A549 (cell line): ENCODE data around the gene MRPL22.
"Not testable (repeated sequence)": the region's sequence is repeated elsewhere in the genome, so short reads cannot be mapped to it uniquely, and the experiment has no call there.

Experiments used
- CBX8 ChIP-seq: fragments of 200-600 bp; sonication (generic); IDR thresholded peaks from 2 replicates; pipeline ENCODE4 v1.6.1; 2016
- CHD2 ChIP-seq: fragments of 150-350 bp; IDR thresholded peaks from 2 replicates; pipeline ENCODE4 v1.6.1; 2014; ENCODE audit warnings: low read length; ENCODE audit not compliant: partially characterized antibody
- EP300 ChIP-seq, 2 experiments: fragments of >200 bp; sonication (Bioruptor Twin); formaldehyde crosslinking; IDR thresholded peaks; 2 replicates in 1 of 2; 3 replicates in 1 of 2; pipeline ENCODE4 v1.6.1; 2016 to 2017
- MAFK ChIP-seq: fragments of 450-650 bp; IDR thresholded peaks from 2 replicates; pipeline ENCODE4 v1.6.1; 2014; ENCODE audit not compliant: partially characterized antibody
- NR3C1 ChIP-seq: fragments of >200 bp; sonication (Bioruptor Twin); formaldehyde crosslinking; IDR thresholded peaks from 3 replicates; pipeline ENCODE4 v1.6.1; 2017
- POLR2A ChIP-seq: IDR thresholded peaks from 2 replicates; pipeline ENCODE4 v1.6.1; 2012; ENCODE audit warnings: mild to moderate bottlenecking, low read length
- RAD21 ChIP-seq, 2 experiments: fragments of >200 bp in 1 of 2; sonication (Bioruptor Twin) in 1 of 2; formaldehyde crosslinking in 1 of 2; IDR thresholded peaks in 1 of 2; conservative IDR thresholded peaks in 1 of 2; 2 replicates in 1 of 2; 3 replicates in 1 of 2; pipeline ENCODE4 v1.6.1; 2012 to 2018; ENCODE audit warnings: inconsistent platforms in 1 of 2
- SMC3 ChIP-seq: fragments of >200 bp; sonication (Bioruptor Twin); formaldehyde crosslinking; IDR thresholded peaks from 3 replicates; pipeline ENCODE4 v1.6.1; 2018; ENCODE audit warnings: inconsistent platforms
- SREBF2 ChIP-seq: fragments of 450-650 bp; IDR thresholded peaks from 2 replicates; pipeline ENCODE4 v1.6.1; 2014; ENCODE audit warnings: mild to moderate bottlenecking, moderate library complexity
- TF ChIP-seq, protein P1 (sequence below): fragments of 450-650 bp; IDR thresholded peaks from 2 replicates; pipeline ENCODE4 v1.6.1; 2014; ENCODE audit warnings: antibody characterized with exemption
- TF ChIP-seq, protein P2 (sequence below): fragments of >200 bp; sonication (Bioruptor Twin); formaldehyde crosslinking; IDR thresholded peaks from 3 replicates; pipeline ENCODE4 v1.5.1; 2016
- TF ChIP-seq, protein P3 (sequence below): fragments of >200 bp; sonication (Bioruptor Twin); formaldehyde crosslinking; IDR thresholded peaks from 3 replicates; pipeline ENCODE4 v1.6.1; 2016
- TF ChIP-seq, protein P4 (sequence below): IDR thresholded peaks from 2 replicates; pipeline ENCODE4 v1.6.1; 2012

DNA sequence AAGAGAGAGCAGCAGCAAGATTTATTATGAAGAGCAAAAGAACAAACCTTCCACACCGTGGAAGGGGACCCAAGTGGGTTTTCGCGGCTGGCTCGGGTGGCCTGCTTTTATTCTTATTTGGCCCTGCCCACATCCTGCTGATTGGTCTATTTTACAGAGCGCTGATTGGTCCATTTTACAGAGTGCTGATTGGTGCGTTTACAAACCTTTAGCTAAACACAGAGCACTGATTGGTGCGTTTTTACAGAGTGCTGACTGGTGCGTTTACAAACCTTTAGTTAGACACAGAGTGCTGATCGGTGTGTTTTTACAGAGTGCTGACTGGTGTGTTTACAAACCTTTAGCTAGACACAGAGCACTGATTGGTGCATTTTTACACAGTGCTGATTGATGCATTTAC, 35.2 kb downstream of the MRPL22 start:
- TF ChIP-seq CHD2; POLR2A; RAD21 (conservative IDR thresholded peaks at IDR 0.05 in 1 of 2, IDR thresholded peaks at IDR 0.05 in 1 of 2); CBX8; SMC3; NR3C1; SREBF2; EP300 (IDR thresholded peaks at IDR 0.05): not testable (repeated sequence)
- TF ChIP-seq, protein P1, sequence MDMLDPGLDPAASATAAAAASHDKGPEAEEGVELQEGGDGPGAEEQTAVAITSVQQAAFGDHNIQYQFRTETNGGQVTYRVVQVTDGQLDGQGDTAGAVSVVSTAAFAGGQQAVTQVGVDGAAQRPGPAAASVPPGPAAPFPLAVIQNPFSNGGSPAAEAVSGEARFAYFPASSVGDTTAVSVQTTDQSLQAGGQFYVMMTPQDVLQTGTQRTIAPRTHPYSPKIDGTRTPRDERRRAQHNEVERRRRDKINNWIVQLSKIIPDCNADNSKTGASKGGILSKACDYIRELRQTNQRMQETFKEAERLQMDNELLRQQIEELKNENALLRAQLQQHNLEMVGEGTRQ = not testable (repeated sequence)
- TF ChIP-seq, protein P2, sequence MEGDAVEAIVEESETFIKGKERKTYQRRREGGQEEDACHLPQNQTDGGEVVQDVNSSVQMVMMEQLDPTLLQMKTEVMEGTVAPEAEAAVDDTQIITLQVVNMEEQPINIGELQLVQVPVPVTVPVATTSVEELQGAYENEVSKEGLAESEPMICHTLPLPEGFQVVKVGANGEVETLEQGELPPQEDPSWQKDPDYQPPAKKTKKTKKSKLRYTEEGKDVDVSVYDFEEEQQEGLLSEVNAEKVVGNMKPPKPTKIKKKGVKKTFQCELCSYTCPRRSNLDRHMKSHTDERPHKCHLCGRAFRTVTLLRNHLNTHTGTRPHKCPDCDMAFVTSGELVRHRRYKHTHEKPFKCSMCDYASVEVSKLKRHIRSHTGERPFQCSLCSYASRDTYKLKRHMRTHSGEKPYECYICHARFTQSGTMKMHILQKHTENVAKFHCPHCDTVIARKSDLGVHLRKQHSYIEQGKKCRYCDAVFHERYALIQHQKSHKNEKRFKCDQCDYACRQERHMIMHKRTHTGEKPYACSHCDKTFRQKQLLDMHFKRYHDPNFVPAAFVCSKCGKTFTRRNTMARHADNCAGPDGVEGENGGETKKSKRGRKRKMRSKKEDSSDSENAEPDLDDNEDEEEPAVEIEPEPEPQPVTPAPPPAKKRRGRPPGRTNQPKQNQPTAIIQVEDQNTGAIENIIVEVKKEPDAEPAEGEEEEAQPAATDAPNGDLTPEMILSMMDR = not testable (repeated sequence)
- TF ChIP-seq, protein P3, sequence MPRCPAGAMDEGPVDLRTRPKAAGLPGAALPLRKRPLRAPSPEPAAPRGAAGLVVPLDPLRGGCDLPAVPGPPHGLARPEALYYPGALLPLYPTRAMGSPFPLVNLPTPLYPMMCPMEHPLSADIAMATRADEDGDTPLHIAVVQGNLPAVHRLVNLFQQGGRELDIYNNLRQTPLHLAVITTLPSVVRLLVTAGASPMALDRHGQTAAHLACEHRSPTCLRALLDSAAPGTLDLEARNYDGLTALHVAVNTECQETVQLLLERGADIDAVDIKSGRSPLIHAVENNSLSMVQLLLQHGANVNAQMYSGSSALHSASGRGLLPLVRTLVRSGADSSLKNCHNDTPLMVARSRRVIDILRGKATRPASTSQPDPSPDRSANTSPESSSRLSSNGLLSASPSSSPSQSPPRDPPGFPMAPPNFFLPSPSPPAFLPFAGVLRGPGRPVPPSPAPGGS = not testable (repeated sequence)
- TF ChIP-seq MAFK = peak; percentile 79
- TF ChIP-seq, protein P4, sequence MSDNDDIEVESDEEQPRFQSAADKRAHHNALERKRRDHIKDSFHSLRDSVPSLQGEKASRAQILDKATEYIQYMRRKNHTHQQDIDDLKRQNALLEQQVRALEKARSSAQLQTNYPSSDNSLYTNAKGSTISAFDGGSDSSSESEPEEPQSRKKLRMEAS = not testable (repeated sequence)
